A204.1 (cell line): Measurements from ENCODE around the gene PLIN3.
"Not testable (repeated sequence)": the region's sequence is repeated elsewhere in the genome, so short reads cannot be mapped to it uniquely, and the experiment has no call there.

ENCODE experiments used
- FAIRE-seq: peaks from 2 replicates; lab custom pipeline; 2012; peaks lifted over from hg19 to GRCh38; lab: Jason Lieb, UNC

PLIN3 gene

GRCh38 chr19:4847190-4847973 is 20.1 kb downstream of the PLIN3 start:
- no peak for FAIRE-seq

GRCh38 chr19:4845975-4846374 is 21.5 kb downstream of the PLIN3 start:
- not testable (repeated sequence) for FAIRE-seq

GRCh38 chr19:4844348-4845179 is 22.9 kb downstream of the PLIN3 start:
- no peak for FAIRE-seq

GRCh38 chr19:4843647-4843965 is 23.9 kb downstream of the PLIN3 start:
- FAIRE-seq: no peak

- no peak for FAIRE-seq
These were observed 28.3 kb downstream of the PLIN3 start for GRCh38 chr19:4839192-4839591.

GRCh38 chr19:4832776-4833175 is 34.7 kb downstream of the PLIN3 start:
- FAIRE-seq: no peak

GRCh38 chr19:4831979-4832340 is 35.5 kb downstream of the PLIN3 start:
- not testable (repeated sequence) for FAIRE-seq

- FAIRE-seq: no peak
These were observed 36.0 kb downstream of the PLIN3 start, which contains the start of gene TICAM1 for GRCh38 chr19:4831304-4831978. TSS of gene TICAM1 (minus strand) at chr19:4831712. CDS start at chr19:4818377, 13,335 bp downstream.

GRCh38 chr19:4830768-4831265 is 36.6 kb downstream of the PLIN3 start:
- FAIRE-seq: no peak

- no peak for FAIRE-seq
These were observed 37.1 kb downstream of the PLIN3 start for GRCh38 chr19:4830332-4830731.

GRCh38 chr19:4829001-4829712 is 38.3 kb downstream of the PLIN3 start:
- no peak for FAIRE-seq

- no peak for FAIRE-seq
These were observed 43.9 kb downstream of the PLIN3 start for GRCh38 chr19:4823577-4823976.

GRCh38 chr19:4822354-4822753 is 45.1 kb downstream of the PLIN3 start:
- not testable (repeated sequence) for FAIRE-seq

GRCh38 chr19:4821265-4821664 is 46.2 kb downstream of the PLIN3 start:
- no peak for FAIRE-seq

GRCh38 chr19:4817467-4818277 is 49.8 kb downstream of the PLIN3 start:
- FAIRE-seq: no peak

GRCh38 chr19:4816950-4817278 is 50.6 kb downstream of the PLIN3 start:
- no peak for FAIRE-seq

GRCh38 chr19:4816202-4816949 is 51.1 kb downstream of the PLIN3 start:
- no peak for FAIRE-seq

- peak; percentile 87 for FAIRE-seq
These were observed 51.9 kb downstream of the PLIN3 start for GRCh38 chr19:4815426-4816201.

- FAIRE-seq: no peak
These were observed 52.6 kb downstream of the PLIN3 start for GRCh38 chr19:4814625-4815425.
